ENCODE measurements around the gene ELFN1.

DNA sequence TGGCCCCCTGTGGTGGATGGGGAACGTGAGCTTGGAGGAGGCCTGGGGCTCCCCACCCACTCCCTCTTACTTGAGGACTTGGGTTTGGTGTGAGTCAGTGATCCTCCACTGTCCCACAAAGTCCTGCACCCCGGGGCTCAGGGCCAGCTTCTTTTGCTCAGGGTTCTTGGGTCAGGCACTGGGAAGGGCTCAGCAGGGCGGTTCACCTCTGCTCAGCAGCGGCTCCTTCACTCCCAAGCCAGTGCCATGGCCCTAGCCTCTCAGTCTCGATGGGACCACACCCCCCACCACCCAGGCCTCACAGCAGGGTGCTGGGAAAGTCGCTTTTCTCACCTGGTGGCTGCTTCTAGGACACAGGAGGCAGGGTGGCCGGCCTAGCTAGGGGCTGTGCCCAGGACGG is 59.1 kb downstream of the ELFN1 start:
- no peak for TF ChIP-seq EZH2 (IDR thresholded peaks at IDR 0.05; ENCODE audit: borderline replicate concordance, low read depth, low read length, severe bottlenecking)
- TF ChIP-seq, protein P1, sequence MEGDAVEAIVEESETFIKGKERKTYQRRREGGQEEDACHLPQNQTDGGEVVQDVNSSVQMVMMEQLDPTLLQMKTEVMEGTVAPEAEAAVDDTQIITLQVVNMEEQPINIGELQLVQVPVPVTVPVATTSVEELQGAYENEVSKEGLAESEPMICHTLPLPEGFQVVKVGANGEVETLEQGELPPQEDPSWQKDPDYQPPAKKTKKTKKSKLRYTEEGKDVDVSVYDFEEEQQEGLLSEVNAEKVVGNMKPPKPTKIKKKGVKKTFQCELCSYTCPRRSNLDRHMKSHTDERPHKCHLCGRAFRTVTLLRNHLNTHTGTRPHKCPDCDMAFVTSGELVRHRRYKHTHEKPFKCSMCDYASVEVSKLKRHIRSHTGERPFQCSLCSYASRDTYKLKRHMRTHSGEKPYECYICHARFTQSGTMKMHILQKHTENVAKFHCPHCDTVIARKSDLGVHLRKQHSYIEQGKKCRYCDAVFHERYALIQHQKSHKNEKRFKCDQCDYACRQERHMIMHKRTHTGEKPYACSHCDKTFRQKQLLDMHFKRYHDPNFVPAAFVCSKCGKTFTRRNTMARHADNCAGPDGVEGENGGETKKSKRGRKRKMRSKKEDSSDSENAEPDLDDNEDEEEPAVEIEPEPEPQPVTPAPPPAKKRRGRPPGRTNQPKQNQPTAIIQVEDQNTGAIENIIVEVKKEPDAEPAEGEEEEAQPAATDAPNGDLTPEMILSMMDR (IDR thresholded peaks at IDR 0.05; ENCODE audit: borderline replicate concordance, extremely low read depth, low read length, poor library complexity, severe bottlenecking), result no peak

Data from DND-41 (cell line).